ENCODE results near the gene EIF2B1.
A peak's percentile ranks its signal among the peaks of the same experiment; 100 is the strongest.
"Not testable (repeated sequence)": the region's sequence is repeated elsewhere in the genome, so short reads cannot be mapped to it uniquely, and the experiment has no call there.

EIF2B1 gene

DNA sequence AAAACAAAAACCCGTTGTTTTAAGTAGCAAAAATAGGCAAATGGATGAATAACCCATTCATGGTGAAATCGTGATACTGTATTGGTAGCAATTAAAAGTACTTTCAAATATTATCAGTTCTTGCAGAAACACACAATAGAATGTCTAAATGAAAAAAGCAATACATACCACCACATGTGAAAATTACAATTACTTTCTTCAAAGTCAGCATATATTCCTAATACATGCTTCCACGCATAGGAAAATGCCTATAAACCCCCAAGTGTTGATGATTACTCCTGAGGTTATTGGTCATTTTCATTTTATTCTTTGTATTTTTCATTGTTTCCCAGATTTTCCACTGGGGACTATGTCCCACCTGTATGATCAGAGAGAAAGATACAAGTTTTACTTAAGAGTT is 16.3 kb downstream of the EIF2B1 start:
- DNase-seq, result no peak

DNA sequence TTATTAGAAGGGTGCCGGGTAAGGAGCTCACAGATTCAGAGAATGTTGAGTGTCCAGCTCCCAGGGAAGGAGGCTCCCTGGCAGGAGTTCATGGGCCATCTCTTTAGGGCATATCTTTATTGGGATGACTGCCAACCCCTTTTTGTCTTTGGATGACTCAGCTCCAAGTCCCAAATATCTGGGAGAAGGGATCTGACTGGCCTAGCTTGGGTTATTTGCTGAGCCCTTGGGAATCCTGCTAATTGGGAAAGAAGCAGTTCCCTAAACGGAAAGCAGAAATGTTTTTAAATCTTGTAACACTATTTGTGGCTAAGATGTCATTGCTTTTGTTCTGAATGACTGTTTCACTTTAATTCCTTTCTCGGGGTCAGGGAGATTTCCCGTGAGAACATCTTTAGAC is 19.0 kb downstream of the EIF2B1 start:
- peak; percentile 38 for DNase-seq

DNA sequence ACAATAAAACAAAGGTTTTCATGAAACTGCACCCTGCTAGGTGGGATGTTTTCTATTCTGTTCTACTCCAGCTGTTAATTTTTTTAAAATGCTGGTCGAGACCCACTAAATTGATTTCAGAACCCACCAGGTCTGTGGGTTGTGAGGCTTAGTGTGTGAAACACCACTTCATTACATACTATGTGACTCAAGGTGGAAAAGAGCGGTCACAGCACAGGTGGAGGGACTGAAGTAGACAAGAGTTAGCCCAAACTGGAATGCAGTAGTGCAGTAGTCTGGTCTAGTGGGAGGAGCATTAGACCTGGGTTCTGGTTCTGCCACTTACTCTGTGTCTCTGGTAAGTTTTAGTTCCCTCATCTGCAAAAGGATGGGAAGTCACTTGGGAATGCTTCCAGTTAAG is 19.4 kb downstream of the EIF2B1 start:
- no peak for DNase-seq

DNA sequence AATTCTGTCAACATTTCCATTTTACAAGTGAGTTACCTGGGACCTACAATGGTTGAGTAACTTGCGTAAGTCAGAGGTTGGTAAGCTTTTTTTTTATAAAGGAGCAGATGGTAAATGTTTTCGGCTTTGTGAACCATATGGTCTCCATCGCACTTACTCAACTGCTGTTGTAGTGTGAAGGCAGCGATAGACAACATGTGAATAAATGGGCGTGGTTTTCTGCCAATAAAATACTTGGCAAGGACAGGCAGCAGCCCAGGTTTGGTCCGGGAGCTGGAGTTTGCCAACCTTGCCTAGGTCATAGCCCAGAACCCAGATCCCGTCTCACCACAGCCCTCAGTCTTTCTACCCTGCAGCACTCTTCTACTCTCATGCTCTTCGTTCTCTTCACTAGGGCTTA is 25.3 kb downstream of the EIF2B1 start:
- no peak for DNase-seq

DNA sequence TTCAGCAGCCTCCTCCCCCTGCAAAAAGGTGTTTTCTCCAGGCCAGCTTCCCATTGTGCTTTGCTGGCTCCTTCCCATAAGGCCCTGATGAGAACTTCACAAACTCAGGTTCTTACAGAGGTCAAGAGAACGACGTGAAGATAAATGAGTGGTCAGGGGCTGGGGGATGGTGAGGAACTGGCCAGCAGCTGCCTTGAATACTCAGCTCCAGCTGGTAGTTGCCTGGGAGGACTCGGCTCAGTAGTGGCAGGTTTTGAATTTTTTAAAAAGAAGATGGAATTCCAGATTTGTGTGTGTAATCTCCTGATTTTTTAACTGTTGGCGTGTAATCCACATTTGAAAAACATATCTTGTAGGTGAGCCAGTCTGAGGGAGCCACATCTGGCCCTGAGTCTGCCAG is 25.7 kb downstream of the EIF2B1 start:
- no peak for DNase-seq

DNA sequence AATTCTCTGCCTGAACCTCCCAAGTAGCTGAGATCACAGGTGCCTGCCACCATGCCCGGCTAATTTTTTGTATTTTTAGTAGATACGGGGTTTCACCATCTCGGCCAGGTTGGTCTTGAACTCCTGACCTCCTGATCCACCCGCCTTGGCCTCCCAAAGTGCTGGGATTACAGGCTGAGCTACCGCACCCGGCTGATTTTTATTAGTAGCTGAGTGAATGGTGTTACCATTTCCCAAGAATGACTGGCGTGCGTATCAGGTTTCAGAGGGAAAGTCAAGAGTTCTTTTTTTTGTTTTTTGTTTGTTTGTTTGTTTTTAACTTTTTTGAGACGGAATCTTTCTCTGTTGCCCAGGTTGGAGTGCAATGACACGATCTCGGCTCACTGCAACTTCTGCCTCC is 30.0 kb downstream of the EIF2B1 start:
- DNase-seq, result not testable (repeated sequence)

DNA sequence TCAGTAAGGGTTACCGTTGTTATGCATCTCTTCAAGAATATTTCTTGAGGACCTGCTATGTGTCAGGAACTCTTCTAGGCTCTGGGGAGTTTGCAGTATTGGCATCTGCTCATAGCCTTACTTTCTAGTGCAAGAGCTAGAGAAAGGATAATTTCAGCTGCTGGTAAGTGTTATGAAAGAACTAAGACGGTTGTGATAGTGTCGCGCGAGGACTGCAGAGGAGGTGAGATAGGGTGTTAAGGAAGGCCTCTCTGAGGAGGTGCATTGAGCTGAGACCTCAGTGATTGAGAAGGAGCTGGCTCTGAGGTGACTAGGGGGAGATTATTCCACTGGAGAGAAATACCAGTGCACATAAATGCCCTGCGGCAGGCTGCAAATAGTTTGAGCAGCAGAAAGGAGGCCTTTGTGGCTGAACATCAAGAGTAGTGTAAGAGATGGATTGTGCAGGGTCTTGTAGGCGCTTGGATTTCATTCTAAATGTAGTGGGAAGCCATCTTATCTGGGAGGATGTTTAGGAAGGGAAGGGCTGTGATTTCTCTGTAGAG is 30.8 kb downstream of the EIF2B1 start:
- DNase-seq, result no peak

DNA sequence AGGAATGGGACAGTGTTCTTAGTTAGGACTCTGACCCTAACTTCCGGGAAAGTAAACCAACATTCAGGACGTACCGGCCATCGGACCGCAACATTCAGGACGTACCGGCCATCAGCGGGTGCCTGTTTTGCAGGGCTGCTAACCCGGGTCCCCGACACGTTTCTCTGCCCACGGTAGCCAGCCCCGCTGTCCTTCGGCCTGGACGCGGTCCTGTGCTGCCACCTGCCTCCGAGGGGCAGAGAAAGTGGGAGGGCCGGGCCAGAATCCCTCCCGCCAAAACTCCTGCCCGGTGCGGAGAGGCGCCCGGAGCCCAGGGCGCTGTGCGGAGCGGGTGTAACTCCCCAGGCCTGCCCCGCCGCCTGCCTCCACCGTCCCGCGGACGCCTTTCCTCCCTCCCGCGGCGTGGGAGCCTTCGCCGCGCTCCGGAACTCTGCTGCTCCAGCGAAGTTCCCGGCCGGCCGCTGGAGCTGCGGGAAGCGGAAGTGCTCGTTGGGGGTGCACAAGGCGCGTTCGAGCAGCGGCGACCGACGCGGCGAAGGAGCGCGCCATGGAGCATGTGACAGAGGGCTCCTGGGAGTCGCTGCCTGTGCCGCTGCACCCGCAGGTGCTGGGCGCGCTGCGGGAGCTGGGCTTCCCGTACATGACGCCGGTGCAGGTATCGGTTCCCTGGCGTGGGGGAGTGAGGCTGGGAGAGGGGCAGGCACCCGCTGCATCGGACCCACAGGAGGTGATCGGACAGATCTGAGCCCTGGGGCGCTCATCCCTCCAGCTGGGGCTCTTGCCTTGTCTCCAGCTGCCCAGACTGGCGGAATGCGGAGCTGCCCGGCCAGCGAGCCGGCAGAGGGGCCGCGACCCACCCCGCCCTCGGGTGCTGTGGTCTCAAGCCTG is 31.6 kb downstream of the EIF2B1 start, which contains the start of gene DDX55:
TSS of gene DDX55 (plus strand) at position 498 of the 888 bp plus-strand sequence. CDS start at position 548, 50 bp downstream.
- peak; percentile 75 for DNase-seq

DNA sequence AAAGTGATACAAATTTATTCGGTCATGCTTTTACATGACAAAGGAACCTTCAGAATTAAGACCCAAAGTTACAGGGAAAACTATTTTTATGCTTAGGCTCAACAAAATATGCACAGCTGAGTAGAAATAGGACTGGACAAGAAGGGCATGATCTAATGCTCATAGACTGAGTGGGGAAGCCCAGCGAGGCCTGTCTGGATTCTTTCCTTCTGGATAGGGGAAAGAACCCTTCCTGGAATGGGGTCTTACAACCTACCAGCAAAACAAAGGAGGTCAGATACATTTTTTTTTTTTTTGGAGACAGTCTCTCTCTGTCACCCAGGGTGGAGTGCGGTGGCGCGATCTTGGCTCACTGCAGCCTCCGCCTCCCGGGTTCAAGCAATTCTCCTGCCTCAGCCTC is 33.8 kb downstream of the EIF2B1 start:
- no peak for DNase-seq

DNA sequence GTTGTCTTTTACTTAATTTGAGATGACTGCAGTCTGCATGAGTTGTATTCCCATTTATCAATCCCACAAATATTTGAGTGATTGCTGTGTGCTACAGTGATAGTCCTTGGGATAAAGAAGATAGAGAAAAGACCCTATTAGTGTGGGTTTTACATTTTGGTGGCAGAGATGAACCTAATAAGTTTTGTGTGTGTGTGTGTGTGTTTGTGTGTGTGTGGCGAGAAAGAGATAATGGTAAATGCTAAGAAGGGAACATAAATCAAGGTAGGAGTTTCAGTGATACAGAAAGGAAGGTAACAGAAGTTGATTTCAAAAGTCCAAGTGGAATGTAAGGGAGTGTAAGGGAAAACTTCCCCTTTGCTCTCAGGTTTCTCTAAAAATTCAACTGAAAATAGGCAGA is 34.2 kb downstream of the EIF2B1 start:
- DNase-seq, result no peak

DNA sequence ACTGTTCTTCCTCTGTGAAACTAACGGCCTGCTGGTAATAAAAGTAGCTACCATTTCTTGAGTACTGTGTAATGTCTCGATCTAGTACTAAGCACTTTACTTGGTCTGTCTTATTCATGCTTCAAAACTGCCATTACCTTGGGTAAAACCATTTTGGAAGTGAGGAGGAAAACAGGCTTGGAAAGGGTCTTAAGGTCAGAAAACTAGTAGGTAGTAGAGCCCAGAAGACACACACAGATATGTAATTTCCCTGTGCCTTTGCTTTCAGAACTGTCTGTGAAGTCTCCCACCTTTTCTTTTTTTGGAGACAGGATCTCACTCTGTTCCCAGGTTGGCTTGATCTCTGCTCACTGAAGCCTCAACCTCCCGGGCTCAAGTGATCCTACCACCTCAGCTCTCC is 35.0 kb downstream of the EIF2B1 start:
- DNase-seq, result no peak

DNA sequence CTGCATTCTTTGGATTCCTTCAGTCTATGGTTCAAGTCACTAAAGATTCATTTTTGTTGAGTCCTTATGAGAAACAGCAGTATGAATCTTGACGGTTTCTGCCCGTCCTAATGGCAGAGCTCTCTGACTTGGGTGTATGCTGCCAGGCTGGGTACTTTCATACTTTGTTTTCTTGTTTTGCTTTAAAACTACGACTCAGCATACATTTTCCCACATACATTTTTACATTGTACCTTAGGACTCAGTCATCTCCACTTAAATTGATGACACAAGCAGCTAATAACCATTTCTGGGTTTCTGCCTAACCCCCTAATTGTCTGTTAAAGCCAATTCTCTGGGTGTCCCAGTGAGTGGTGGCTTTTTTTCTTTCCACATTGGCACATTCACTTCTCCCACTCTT is 36.4 kb downstream of the EIF2B1 start:
- no peak for DNase-seq

DNA sequence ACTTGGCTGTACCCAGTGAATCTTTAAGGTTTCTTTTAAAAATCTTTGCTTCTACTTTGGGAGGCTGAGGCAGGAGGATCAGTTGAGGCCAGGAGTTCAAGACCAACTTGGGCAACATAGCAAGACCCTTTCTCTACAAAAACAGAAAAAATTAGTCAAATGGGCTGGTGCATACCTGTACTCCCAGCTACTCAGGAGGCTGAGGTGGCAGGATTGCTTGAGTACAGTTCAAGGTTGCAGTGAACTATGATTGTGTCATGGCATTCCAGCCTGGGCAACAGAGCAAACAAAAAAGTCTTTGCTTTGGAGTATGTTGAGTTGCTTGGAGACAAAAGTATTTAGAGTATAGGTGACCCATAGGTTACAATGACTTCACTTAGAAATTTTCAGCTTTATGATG is 37.8 kb downstream of the EIF2B1 start:
- DNase-seq, result no peak

DNA sequence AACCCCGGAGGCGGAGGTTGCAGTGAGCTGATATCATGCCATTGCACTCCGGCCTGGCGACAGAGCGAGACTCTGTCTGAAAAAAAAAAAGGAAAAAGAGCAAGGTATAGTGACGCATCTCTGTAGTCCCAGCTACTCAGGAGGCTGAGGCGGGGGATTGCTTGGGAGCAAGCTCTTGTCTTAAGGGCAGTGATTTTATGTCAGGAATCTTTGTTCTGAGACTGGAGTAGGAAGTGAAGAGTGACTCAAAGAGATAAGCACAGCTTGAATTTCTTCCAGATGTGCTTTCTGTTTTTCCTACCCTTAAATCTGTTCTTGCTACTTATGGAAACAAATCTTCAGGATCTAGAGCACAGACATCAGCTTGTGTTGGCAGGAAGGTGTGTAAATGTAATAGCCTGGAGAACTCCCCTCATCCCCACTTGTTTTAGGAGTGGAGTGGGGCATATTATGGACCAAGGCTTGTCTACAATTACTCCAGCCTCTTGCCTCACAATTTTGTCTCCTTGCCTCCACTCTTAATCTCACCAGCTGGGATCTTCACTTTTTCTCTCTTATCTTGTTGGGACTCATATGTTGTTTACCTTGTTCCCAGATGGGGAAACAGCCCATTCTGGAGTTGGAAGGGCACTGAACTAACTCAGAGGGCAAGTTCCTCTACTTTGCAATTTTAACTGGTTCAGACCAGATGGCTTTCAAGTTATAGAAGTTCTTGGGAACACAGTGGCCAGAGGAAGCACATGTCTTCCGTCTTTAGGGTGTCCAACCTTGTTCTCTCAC is 41.6 kb downstream of the EIF2B1 start:
- DNase-seq, result peak; percentile 18

DNA sequence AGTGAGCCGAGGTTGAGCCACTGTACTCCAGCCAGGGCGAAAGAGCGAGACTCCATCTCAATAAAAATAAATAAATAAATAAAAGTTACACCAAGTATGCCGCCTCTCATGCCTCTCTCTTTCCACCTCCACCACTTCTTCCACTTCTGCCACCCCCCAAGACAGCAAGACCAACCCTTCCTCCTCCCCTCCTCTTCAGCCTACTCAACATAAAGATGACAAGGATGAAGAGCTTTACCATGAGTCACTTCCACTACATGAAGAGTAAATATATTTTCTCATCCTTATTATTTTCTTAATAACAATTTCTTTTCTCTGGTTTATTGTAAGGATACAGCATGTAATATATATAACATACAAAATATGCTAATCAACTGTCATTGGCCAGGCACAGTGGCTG is 52.7 kb downstream of the EIF2B1 start:
- DNase-seq, result no peak

DNA sequence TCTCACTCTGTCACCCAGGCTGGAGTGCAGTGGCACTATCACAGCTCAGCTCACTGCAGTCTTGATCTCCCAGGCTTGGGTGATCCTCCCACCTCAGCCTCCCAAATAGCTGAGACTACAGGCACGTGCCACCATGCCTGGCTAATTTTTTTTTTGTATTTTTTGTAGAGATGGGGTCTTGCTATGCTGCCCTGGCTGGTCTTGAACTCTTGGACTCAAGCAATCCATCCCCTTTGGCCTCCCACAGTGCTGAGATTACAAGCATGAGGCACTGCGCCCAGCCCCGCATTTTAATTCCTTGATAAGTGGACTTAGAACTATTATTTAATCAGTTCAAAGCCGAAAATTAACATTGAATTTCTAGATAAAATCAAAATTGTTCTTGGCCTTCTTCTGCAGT is 54.7 kb downstream of the EIF2B1 start:
- not testable (repeated sequence) for DNase-seq

DNA sequence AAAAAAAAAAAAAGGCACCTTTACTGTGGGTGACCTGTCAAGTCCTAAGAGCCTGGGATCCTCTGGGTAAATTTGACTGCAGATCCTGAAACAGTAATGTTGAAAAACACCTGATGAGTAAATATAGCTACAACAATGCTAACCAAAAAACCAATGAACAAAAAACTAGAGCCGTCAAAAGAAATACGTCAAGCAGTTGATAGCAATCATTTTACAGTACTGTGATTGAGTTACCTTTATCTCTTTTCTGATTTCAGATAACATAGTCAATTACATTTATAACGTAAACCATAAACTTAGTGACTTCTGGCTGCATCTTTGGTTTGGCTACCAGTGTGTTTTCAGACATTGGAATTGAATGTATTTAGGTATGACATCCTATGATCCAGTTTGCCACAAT is 55.2 kb downstream of the EIF2B1 start:
- DNase-seq, result no peak

DNA sequence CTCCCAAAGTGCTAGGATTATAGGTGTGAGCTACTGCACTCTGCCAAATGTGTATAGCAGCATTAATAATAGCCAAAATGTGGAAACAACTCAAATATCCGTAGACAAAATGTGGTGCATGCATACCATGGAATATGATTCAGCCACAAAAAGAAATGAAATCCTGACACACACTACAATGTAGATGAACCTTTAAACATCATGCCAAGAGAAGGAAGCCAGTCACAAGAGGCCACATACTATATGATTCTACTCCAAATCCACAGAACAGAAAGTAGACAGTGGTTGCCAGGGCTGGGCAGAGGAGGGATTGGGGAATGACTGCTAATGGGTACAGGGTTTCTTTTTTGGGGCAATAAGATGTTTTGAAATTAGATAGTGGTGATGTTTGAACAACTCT is 56.9 kb downstream of the EIF2B1 start:
- DNase-seq, result no peak

DNA sequence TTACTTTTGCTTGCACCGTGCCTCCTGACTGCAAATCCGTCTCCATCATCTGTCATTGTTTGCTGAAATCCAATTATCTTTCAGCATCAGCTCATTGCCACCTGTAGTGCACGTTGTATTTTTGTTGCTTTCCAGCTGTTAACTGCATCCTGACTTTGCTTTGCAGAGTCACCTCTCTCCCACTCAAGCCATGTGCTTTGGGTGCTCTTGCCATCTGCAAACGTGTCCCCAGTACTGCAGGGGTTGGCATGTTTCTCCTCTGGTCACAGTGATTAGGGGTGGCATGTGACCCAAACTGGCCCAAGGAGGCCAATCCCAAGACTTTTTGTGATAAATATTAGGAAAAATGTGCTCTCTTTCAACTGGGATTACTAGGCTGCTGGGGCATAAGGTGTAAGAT is 59.6 kb downstream of the EIF2B1 start:
- no peak for DNase-seq

DNA sequence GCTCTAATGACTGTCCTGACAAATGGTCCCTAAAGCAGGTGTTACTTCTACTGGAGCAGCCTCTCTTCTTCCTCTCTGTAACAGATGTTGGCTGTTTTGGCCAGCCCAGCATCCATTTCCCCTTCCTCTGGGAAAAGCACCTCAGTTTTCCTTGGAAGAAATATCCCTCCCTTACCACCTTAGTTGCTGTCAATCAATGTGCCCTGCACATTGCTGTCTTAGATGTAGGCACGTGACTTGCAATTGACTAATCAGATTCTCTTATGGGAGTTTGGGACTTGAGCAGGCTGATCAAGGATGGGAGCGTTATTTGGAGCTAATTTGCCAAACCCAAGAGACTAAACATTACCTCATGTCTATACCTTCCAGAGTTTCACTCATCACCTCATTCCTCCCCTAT is 61.1 kb downstream of the EIF2B1 start:
- DNase-seq, result no peak

DNA sequence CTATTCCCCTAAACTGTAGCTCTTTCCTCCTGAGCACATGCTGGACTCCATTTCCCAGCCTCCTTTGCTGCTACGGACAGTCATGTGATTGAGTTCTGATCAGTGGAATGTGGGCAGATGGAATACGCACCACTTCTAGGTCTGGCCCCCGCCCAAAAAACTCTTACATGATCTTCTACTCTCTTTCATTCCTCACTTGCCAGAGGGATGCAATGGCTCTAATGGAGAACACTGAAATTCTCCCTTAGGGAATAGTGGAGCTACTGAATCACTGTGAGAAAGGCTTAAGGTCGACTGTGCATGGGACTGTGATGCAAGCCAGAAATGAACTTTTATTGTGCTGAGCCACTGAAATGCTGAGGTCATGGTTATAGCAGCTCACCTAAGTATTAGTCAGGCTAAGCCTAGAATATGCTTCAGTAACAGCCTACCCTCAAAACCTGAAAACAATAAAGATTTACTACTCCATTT is 62.1 kb downstream of the EIF2B1 start:
- DNase-seq, result peak; percentile 33
